Activated naive CD4-positive, alpha-beta T cell treated with anti-CD3 and anti-CD28 coated beads, Interleukin-2, amount 50 U/mL, for 72 hours (primary cell): ENCODE measurements around the gene UQCC2. TPM values are rescaled to one million over a fixed set of nuclear protein-coding genes. Genes with fewer than 3 reads are reported as not detected.

Experiments
- ATAC-seq, 2 donors: fragments of 150-1000 bp; cut with Tn5 transposase; 2 replicates each; pipeline ENCODE4 v1.10.0; 2021; ENCODE audit warnings: mild to moderate bottlenecking in 2 of 2, moderate library complexity in 2 of 2
- DNase-seq, 2 donors: peaks; one replicate each; pipeline ENCODE4 v3.0.0; 2021 to 2022; ENCODE audit warnings: low spot score in 2 of 2
- H3K27ac Mint-ChIP-seq, 2 donors: one replicate each; pipeline ENCODE4 v1.8.0; 2022; ENCODE audit warnings: mild to moderate bottlenecking in 2 of 2, mixed read lengths in 2 of 2
- H3K36me3 Mint-ChIP-seq, 2 donors: one replicate each; pipeline ENCODE4 v1.8.0; 2022; ENCODE audit warnings: mixed read lengths in 2 of 2
- H3K9me3 Mint-ChIP-seq, 2 donors: one replicate each; pipeline ENCODE4 v1.8.0; 2022; ENCODE audit warnings: mixed read lengths in 2 of 2
- total RNA-seq, 2 donors: library from RNA; stranded (reverse); gene quantifications; one replicate each; pipeline ENCODE4 v1.2.3, GENCODE V29; 2022

The UQCC2 gene
- total RNA-seq, 2 donors from 2014 or later: 114 to 145 TPM

DNA sequence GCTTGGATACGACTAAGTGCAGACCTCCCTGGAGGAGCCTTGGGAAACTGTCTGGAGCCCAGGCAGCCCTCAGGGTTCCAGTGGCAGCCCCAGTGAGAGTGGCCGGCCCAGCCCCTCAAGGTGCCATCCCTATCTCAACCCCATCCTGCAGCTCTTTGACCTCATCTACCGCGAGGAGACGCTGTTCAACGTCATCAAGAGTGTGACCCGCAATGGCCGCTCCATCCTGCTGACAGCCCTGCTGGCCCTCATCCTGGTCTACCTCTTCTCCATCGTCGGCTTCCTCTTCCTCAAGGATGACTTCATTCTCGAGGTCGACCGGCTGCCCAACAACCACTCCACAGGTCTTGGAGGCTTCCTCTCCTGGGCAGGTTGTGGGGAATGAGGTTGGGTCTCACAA is 20.7 kb downstream of the UQCC2 start:
- no peak for ATAC-seq
- peak overlapping the region in 1 of 2 donors; percentile 93 for H3K27ac Mint-ChIP-seq
- peaks cover 17 to 24% of the 10 kb centered on the region in 2 donors for H3K36me3 Mint-ChIP-seq

GRCh38 chr6:33689879-33690278 is 21.6 kb downstream of the UQCC2 start:
- H3K9me3 Mint-ChIP-seq: no peaks in the 10 kb centered on the region

More for the DNA sequence above, 20.7 kb downstream of the UQCC2 start:
- H3K9me3 Mint-ChIP-seq: no peaks in the 10 kb centered on the region
- no peak for DNase-seq

GRCh38 chr6:33689148-33689494 is 22.4 kb downstream of the UQCC2 start:
- Mint-ChIP-seq H3K9me3 (no peaks in the 10 kb centered on the region), H3K27ac (peak overlapping the region; percentile 57 to 58), H3K36me3 (peaks cover 17 to 24% of the 10 kb centered on the region in 2 donors)
- DNase-seq (no peak), ATAC-seq (no peak)

More at GRCh38 chr6:33689879-33690278, 21.6 kb downstream of the UQCC2 start:
- peaks cover 17 to 24% of the 10 kb centered on the region in 2 donors for H3K36me3 Mint-ChIP-seq
- ATAC-seq (no peak), DNase-seq (no peak)
- H3K27ac Mint-ChIP-seq: peak overlapping the region in 1 of 2 donors; percentile 58

GRCh38 chr6:33688451-33689147 is 22.9 kb downstream of the UQCC2 start:
- Mint-ChIP-seq H3K36me3 (peaks cover 17 to 24% of the 10 kb centered on the region in 2 donors), H3K27ac (peak overlapping the region in 1 of 2 donors; percentile 58), H3K9me3 (no peaks in the 10 kb centered on the region)
- no peak for ATAC-seq
- no peak for DNase-seq

DNA sequence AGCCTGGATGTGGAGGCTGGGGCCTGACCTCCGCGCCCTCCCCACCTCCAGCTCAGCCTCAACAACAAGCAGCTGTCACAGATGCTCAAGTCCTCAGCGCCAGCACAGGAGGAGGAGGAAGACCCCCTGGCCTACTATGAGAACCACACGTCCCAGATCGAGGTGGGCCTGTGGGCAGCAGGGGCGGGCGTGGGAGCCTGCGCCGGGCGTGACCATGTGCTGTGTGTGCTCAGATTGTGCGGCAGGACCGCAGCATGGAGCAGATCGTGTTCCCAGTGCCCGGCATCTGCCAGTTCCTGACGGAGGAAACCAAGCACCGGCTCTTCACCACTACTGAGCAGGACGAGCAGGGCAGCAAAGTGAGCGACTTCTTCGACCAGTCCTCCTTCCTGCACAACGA is 23.5 kb downstream of the UQCC2 start:
- H3K9me3 Mint-ChIP-seq: no peaks in the 10 kb centered on the region
- H3K36me3 Mint-ChIP-seq: peaks cover 15 to 19% of the 10 kb centered on the region in 2 donors
- no peak overlapping the region for H3K27ac Mint-ChIP-seq
- ATAC-seq: no peak
- no peak for DNase-seq

DNA sequence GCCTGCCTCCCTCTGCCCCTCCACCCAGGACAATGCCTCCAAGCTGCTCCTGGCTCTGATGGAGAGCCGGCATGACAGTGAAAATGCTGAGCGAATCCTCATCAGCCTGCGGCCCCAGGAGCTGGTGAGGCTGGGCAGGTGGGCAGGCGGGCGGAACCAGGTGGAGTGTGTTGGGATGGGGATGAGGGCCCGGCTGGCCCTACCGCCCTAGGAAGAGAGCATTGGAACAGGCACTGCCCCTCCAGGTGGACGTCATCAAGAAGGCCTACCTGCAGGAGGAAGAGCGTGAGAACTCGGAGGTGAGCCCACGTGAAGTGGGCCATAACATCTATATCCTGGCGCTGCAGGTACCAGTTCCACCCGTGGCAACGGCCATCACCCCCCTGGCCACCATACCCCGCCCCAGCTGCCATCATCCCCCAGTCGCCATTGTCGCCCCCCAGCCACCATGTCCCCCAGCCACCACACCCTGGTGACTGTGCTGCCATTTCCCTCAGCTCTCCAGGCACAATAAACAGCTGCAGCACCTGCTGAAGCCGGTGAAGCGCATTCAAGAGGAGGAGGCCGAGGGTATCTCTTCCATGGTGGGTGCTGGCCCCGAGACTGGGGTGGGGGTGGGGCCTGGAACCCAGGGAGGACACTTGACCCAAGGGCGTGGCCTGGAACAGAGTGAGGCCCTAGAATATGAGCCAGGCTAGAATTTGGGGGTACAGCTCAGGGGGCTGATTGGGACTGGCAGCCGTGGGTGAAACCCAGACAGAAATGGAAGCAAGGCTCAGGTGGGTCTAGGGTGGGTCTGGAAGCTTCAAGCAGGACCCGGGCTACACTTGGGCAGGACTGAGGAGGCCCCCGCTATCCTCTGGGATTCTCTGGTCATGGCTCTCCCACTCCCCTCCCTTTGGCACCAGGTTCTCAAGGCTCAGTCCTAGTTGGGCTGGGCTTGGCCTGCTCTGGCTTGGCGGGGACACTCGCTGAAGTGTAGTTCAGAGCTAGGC is 24.2 kb downstream of the UQCC2 start:
- no peaks in the 10 kb centered on the region for H3K9me3 Mint-ChIP-seq
- DNase-seq (no peak), ATAC-seq (no peak)
- H3K36me3 Mint-ChIP-seq: peaks cover 8 to 12% of the 10 kb centered on the region in 2 donors
- H3K27ac Mint-ChIP-seq: no peak overlapping the region

DNA sequence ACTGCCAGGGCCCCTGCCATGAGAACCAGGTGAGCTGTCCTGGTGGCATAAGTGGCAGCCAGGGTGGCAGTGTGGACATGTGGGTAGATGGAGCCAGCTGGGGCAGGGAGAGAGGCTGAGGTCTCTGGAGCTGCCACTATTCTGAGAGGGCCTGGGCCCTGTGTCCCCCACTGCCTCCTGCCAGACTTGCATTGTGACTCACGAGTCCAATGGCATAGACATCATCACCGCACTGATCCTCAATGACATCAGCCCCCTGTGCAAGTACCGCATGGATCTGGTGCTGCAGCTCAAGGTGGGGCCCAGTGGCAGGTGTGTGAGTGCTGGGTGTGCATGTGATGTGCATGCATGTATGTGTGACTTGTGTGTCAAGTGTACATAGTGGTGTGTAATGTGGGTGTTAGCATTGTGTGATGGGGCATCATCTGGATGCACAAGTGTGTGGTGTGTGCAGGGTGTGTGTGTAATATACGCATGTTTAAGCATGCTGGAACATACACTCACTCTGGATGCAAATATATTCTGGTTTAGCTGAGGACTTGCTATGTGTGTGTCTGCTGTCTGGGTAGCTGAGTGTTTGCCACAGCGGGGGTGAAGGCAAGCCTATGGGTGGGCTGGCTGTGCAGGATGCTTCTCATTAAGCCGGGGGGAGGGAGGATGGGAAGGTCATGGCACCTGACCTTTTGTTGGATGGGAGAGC is 25.1 kb downstream of the UQCC2 start:
- Mint-ChIP-seq H3K36me3 (peaks cover 5 to 10% of the 10 kb centered on the region in 2 donors), H3K9me3 (no peaks in the 10 kb centered on the region), H3K27ac (peak overlapping the region in 1 of 2 donors; percentile 89)
- no peak for ATAC-seq
- no peak for DNase-seq

- ATAC-seq (no peak), DNase-seq (no peak)
- Mint-ChIP-seq H3K9me3 (no peaks in the 10 kb centered on the region), H3K36me3 (peaks cover 5 to 10% of the 10 kb centered on the region in 2 donors), H3K27ac (no peak overlapping the region)
These were observed 25.9 kb downstream of the UQCC2 start for GRCh38 chr6:33685411-33686224.

GRCh38 chr6:33684983-33685382 is 26.5 kb downstream of the UQCC2 start:
- ATAC-seq: no peak
- Mint-ChIP-seq H3K9me3 (no peaks in the 10 kb centered on the region), H3K27ac (peak overlapping the region in 1 of 2 donors; percentile 61), H3K36me3 (peaks cover 5 to 10% of the 10 kb centered on the region in 2 donors)
- DNase-seq: no peak

GRCh38 chr6:33684428-33684896 is 27.0 kb downstream of the UQCC2 start:
- Mint-ChIP-seq H3K9me3 (no peaks in the 10 kb centered on the region), H3K36me3 (peaks cover 4 to 10% of the 10 kb centered on the region in 2 donors), H3K27ac (peak overlapping the region in 1 of 2 donors; percentile 61)
- no peak for ATAC-seq
- no peak for DNase-seq

GRCh38 chr6:33683576-33684427 is 27.7 kb downstream of the UQCC2 start:
- peak; percentile 8 to 17 for ATAC-seq
- peaks cover 4 to 6% of the 10 kb centered on the region in 2 donors for H3K36me3 Mint-ChIP-seq

DNA sequence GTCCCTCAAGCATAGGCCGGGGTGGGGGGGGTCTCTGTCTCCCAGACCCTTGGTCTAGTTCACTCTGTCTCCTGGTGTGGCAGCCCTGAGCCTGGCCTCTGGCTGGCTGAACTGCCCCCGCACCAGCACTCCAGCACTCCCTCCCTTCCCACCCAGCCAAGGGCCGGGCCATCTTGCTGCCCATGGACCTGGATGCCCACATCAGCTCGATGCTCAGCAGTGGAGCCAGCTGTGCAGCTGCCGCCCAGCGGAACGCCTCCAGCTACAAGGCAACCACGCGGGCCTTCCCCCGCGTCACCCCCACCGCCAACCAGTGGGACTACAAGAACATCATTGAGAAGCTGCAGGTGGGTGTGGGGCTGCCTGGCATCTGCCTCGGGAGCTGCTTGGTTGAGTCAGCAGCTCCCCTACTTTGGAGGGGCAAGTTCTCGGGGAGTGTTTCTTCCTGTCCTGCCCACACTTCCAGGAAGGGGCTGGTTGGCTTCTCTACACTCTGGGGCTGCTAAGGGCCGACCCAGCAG is 28.4 kb downstream of the UQCC2 start:
- DNase-seq (no peak), ATAC-seq (peak; percentile 43 to 51)
- H3K9me3 Mint-ChIP-seq: no peaks in the 10 kb centered on the region
- peak overlapping the region; percentile 61 to 88 for H3K27ac Mint-ChIP-seq
- peaks cover 6 to 7% of the 10 kb centered on the region in 2 donors for H3K36me3 Mint-ChIP-seq

More at GRCh38 chr6:33683576-33684427, 27.7 kb downstream of the UQCC2 start:
- DNase-seq: no peak
- Mint-ChIP-seq H3K27ac (peak overlapping the region; percentile 61 to 88), H3K9me3 (no peaks in the 10 kb centered on the region)

GRCh38 chr6:33682341-33682740 is 29.2 kb downstream of the UQCC2 start:
- ATAC-seq: no peak
- no peak for DNase-seq
- Mint-ChIP-seq H3K27ac (peak overlapping the region; percentile 39 to 61), H3K36me3 (peaks cover 6 to 7% of the 10 kb centered on the region in 2 donors), H3K9me3 (no peaks in the 10 kb centered on the region)

GRCh38 chr6:33679761-33680160 is 31.7 kb downstream of the UQCC2 start:
- DNase-seq (no peak), ATAC-seq (no peak)
- H3K9me3 Mint-ChIP-seq: no peaks in the 10 kb centered on the region
- H3K27ac Mint-ChIP-seq: peak overlapping the region in 1 of 2 donors; percentile 55
- peaks cover 6 to 7% of the 10 kb centered on the region in 2 donors for H3K36me3 Mint-ChIP-seq
